ENCODE data around the gene PCBD1. TPM values are rescaled to one million over a fixed set of nuclear protein-coding genes. Genes with fewer than 3 reads are reported as not detected.
"Not testable (repeated sequence)": the region's sequence is repeated elsewhere in the genome, so short reads cannot be mapped to it uniquely, and the experiment has no call there.

Gene PCBD1
- polyA plus RNA-seq, 3 donors, result 97.6 to 158 (median 113) TPM

- WGBS, 3 donors, result 83 to 87% (median 86%) methylated on average over 10 of the region's 10 CpGs
- not testable (repeated sequence) for H3K27ac ChIP-seq (ENCODE audit: low read depth, low read length)
These were observed 31.5 kb upstream of the PCBD1 start for GRCh38 chr10:70919906-70920305.

- 43 to 59% (median 57%) methylated on average over 21 to 22 of the region's 22 CpGs for WGBS, 3 donors
- no peak overlapping the region for H3K27ac ChIP-seq (ENCODE audit: low read depth, low read length)
These were observed 30.6 kb upstream of the PCBD1 start for GRCh38 chr10:70918851-70919530.

GRCh38 chr10:70917635-70918034 lies 29.3 kb upstream of the PCBD1 start:
- no peak overlapping the region for H3K27ac ChIP-seq (ENCODE audit: low read depth, low read length)
- WGBS, 3 donors, result 72 to 84% (median 83%) methylated on average over 10 of the region's 10 CpGs

- 68 to 92% (median 92%) methylated on average over 5 of the region's 5 CpGs for WGBS, 3 donors
- H3K27ac ChIP-seq (ENCODE audit: low read depth, low read length), result no peak overlapping the region
These were observed 28.9 kb upstream of the PCBD1 start for GRCh38 chr10:70917226-70917625.

- 83 to 89% (median 89%) methylated on average over 6 of the region's 6 CpGs for WGBS, 3 donors
- no peak overlapping the region for H3K27ac ChIP-seq (ENCODE audit: low read depth, low read length)
These were observed 27.9 kb upstream of the PCBD1 start for GRCh38 chr10:70916241-70916640.

GRCh38 chr10:70915806-70916205 lies 27.4 kb upstream of the PCBD1 start:
- H3K27ac ChIP-seq (ENCODE audit: low read depth, low read length), result no peak overlapping the region
- 85 to 92% (median 91%) methylated on average over 9 of the region's 9 CpGs for WGBS, 3 donors

GRCh38 chr10:70915206-70915605 lies 26.8 kb upstream of the PCBD1 start:
- WGBS, 3 donors, result 83 to 92% (median 89%) methylated on average over 5 of the region's 5 CpGs
- H3K27ac ChIP-seq (ENCODE audit: low read depth, low read length), result no peak overlapping the region

- WGBS, 3 donors, result 78 to 83% (median 78%) methylated on average over 10 of the region's 10 CpGs
- H3K27ac ChIP-seq (ENCODE audit: low read depth, low read length), result no peak overlapping the region
These were observed 26.0 kb upstream of the PCBD1 start for GRCh38 chr10:70914316-70914864.

- no peak overlapping the region for H3K27ac ChIP-seq (ENCODE audit: low read depth, low read length)
- 85 to 96% (median 93%) methylated on average over 3 of the region's 3 CpGs for WGBS, 3 donors
These were observed 25.5 kb upstream of the PCBD1 start for GRCh38 chr10:70913893-70914240.

GRCh38 chr10:70913191-70913892 lies 25.0 kb upstream of the PCBD1 start:
- no peak overlapping the region for H3K27ac ChIP-seq (ENCODE audit: low read depth, low read length)
- WGBS, 3 donors, result 49 to 75% (median 49%) methylated on average over 6 of the region's 6 CpGs

GRCh38 chr10:70912556-70912955 lies 24.2 kb upstream of the PCBD1 start:
- H3K27ac ChIP-seq (ENCODE audit: low read depth, low read length), result no peak overlapping the region
- 87 to 91% (median 90%) methylated on average over 5 of the region's 5 CpGs for WGBS, 3 donors

GRCh38 chr10:70911386-70911785 lies 23.0 kb upstream of the PCBD1 start:
- H3K27ac ChIP-seq (ENCODE audit: low read depth, low read length), result no peak overlapping the region
- WGBS, 3 donors, result 82 to 92% (median 85%) methylated on average over 4 of the region's 4 CpGs

- 87 to 92% (median 88%) methylated on average over 16 of the region's 16 CpGs for WGBS, 3 donors
- H3K27ac ChIP-seq (ENCODE audit: low read depth, low read length), result no peak overlapping the region
These were observed 22.3 kb upstream of the PCBD1 start for GRCh38 chr10:70910486-70911341.

GRCh38 chr10:70909326-70909935 lies 21.1 kb upstream of the PCBD1 start:
- WGBS, 3 donors, result 81 to 89% (median 83%) methylated on average over 9 of the region's 9 CpGs
- H3K27ac ChIP-seq (ENCODE audit: low read depth, low read length), result no peak overlapping the region

- no peak overlapping the region for H3K27ac ChIP-seq (ENCODE audit: low read depth, low read length)
- WGBS, 3 donors, result 84 to 88% (median 88%) methylated on average over 12 of the region's 12 CpGs
These were observed 20.3 kb upstream of the PCBD1 start for GRCh38 chr10:70908406-70909296.

GRCh38 chr10:70907637-70908405 lies 19.5 kb upstream of the PCBD1 start:
- H3K27ac ChIP-seq (ENCODE audit: low read depth, low read length), result no peak overlapping the region
- 72 to 75% (median 75%) methylated on average over 15 to 16 of the region's 16 CpGs for WGBS, 3 donors

Data from adipose tissue (tissue), 3 donors.